Activated CD4-positive, alpha-beta T cell treated with anti-CD3 and anti-CD28 coated beads, Interleukin-2, amount 10 ng/mL, durations not matched to agents 24 days and 14 days (primary cell): ENCODE measurements around the gene RTN4RL1. TPM values are rescaled to one million over a fixed set of nuclear protein-coding genes. Genes with fewer than 3 reads are reported as not detected.
"Not testable (repeated sequence)": the region's sequence is repeated elsewhere in the genome, so short reads cannot be mapped to it uniquely, and the experiment has no call there.

Experiments
- DNase-seq: peaks from one replicate; pipeline ENCODE4 v3.0.0; 2022
- H3K27ac Mint-ChIP-seq: one replicate; pipeline ENCODE4 v1.8.0; 2022; ENCODE audit warnings: mild to moderate bottlenecking, mixed read lengths
- H3K27me3 Mint-ChIP-seq: one replicate; pipeline ENCODE4 v1.8.0; 2022; ENCODE audit warnings: mixed read lengths
- H3K36me3 Mint-ChIP-seq: one replicate; pipeline ENCODE4 v1.8.0; 2022; ENCODE audit warnings: low read depth, mild to moderate bottlenecking, mixed read lengths
- H3K4me1 Mint-ChIP-seq: one replicate; pipeline ENCODE4 v1.8.0; 2021; ENCODE audit warnings: mixed read lengths
- H3K4me3 Mint-ChIP-seq: one replicate; pipeline ENCODE4 v1.8.0; 2022; ENCODE audit warnings: mild to moderate bottlenecking, moderate library complexity, mixed read lengths
- H3K9me3 Mint-ChIP-seq: one replicate; pipeline ENCODE4 v1.8.0; 2021; ENCODE audit warnings: mixed read lengths
- intact Hi-C: fragments of 100-400 bp; cut with micrococcal nuclease; formaldehyde crosslinking; loops from one replicate; pipeline ENCODE4 v1.15.1; 2023
- total RNA-seq: library from RNA; stranded (reverse); gene quantifications from 2 replicates; pipeline ENCODE4 v1.2.3, GENCODE V29; 2022

The RTN4RL1 gene
- total RNA-seq, 1 donor from 2014 or later = 1.1 TPM

- H3K27me3 Mint-ChIP-seq, H3K27ac Mint-ChIP-seq, intact Hi-C loops, H3K4me3 Mint-ChIP-seq, H3K9me3 Mint-ChIP-seq, H3K4me1 Mint-ChIP-seq, DNase-seq: not testable (repeated sequence)
- peaks cover 69% of the 10 kb centered on the region for H3K36me3 Mint-ChIP-seq
Measured at GRCh38 chr17:1895479-1895878, 129.7 kb downstream of the RTN4RL1 start.

- intact Hi-C loops = no loop called here
- Mint-ChIP-seq H3K27me3 (no peaks in the 10 kb centered on the region), H3K4me3 (no peak overlapping the region), H3K9me3 (no peaks in the 10 kb centered on the region), H3K4me1 (peaks cover 4% of the 10 kb centered on the region), H3K36me3 (peaks cover 69% of the 10 kb centered on the region), H3K27ac (no peak overlapping the region)
- DNase-seq = no peak
Measured at GRCh38 chr17:1894753-1895339, 130.3 kb downstream of the RTN4RL1 start.

- H3K9me3 Mint-ChIP-seq = no peaks in the 10 kb centered on the region
- H3K4me1 Mint-ChIP-seq = peaks cover 5% of the 10 kb centered on the region
- H3K27me3 Mint-ChIP-seq = no peaks in the 10 kb centered on the region
- peaks cover 56% of the 10 kb centered on the region for H3K36me3 Mint-ChIP-seq
- peak overlapping the region; percentile 62 for H3K27ac Mint-ChIP-seq
- H3K4me3 Mint-ChIP-seq = no peak overlapping the region
- DNase-seq = no peak
- intact Hi-C loops = no loop called here
Measured at GRCh38 chr17:1890758-1891450, 134.2 kb downstream of the RTN4RL1 start.

GRCh38 chr17:1888741-1889140 is 136.4 kb downstream of the RTN4RL1 start:
- Mint-ChIP-seq H3K27ac (no peak overlapping the region), H3K4me1 (peaks cover 2% of the 10 kb centered on the region), H3K36me3 (peaks cover 63% of the 10 kb centered on the region), H3K9me3 (no peaks in the 10 kb centered on the region), H3K27me3 (no peaks in the 10 kb centered on the region), H3K4me3 (no peak overlapping the region)
- no peak for DNase-seq
- intact Hi-C loops = no loop called here

Other genes starting within 250 kb of the RTN4RL1 start
- gene SMYD4, start 195.4 kb downstream of the RTN4RL1 start, total RNA-seq = 27.1 and 30.7 TPM in 2 replicates
- gene RPA1, start 195.3 kb downstream of the RTN4RL1 start, total RNA-seq = 234 and 238 TPM in 2 replicates
- 50.8 and 55.9 TPM in 2 replicates for gene DPH1, start 4.8 kb upstream of the RTN4RL1 start, total RNA-seq
- gene OVCA2, start 16.7 kb upstream of the RTN4RL1 start, total RNA-seq = 36.5 and 37.7 TPM in 2 replicates
- 49.4 and 51.6 TPM in 2 replicates for gene HIC1, start 29.8 kb upstream of the RTN4RL1 start, total RNA-seq